Activated CD8-positive, alpha-beta memory T cell treated with anti-CD3 and anti-CD28 coated beads, Interleukin-2, amount 50 U/mL, for 24 hours (primary cell): ENCODE measurements around the gene UBE2K.
"Not testable (repeated sequence)": the region's sequence is repeated elsewhere in the genome, so short reads cannot be mapped to it uniquely, and the experiment has no call there.

ENCODE experiments used
- DNase-seq: peaks from one replicate; pipeline ENCODE4 v3.0.0-alpha.2; 2020; ENCODE audit errors: extremely low read depth

Gene UBE2K

DNA sequence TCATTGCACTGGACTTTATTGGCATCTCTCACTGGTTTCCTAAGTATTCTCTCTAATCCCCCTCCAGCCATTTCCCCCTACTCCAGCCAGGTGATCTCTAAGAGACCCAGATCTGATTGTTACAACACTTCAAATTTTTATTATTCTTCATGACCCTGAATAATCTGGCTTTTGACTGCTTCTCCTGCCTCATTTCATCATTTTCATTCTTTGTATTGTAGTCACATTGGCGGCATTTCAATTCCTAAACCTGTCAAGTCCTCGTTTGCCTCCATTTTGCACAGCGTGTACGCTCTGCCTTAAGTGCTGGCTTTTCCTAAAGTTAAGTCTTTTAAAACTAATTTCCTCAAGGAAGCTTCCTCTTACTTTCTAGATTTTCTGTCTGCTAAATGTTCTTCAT lies 31.6 kb downstream of the UBE2K start:
- DNase-seq: no peak

DNA sequence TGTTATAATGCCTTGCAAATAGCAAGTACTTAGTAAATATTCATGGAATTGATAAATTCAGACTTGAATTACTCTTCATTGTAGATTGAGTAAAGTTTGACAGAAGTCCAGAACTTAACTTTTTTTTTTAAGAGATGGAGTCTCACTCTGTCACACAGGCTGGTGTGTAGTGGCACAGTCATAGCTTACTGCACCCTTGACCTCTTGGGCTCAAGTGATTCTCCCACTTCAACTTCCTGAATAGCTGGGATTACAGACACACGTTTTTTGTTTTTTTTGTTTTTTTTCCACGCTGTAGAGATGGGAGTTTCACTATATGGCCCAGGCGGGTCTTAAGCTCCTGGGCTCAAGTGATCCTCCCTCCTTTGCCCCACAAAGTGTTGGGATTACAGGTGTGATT lies 32.1 kb downstream of the UBE2K start:
- DNase-seq: no peak

DNA sequence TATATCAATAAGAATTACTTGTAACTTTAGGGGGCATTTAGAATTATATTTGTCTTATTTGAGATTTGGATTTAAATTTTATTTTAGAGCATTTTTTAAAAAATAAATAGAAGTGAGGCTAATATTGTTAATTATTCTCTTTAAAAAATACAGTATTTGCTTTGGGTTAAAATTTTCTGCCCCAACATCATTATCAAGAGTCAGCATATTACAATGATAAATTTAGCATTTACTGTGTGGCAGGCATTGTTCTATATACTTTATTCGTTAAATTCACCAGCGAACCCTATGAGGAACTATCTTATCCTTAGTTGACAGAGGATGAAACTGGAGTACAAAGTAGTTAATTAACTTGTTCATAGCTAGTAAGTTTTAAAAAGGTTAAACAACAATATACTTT lies 34.0 kb downstream of the UBE2K start:
- no peak for DNase-seq

DNA sequence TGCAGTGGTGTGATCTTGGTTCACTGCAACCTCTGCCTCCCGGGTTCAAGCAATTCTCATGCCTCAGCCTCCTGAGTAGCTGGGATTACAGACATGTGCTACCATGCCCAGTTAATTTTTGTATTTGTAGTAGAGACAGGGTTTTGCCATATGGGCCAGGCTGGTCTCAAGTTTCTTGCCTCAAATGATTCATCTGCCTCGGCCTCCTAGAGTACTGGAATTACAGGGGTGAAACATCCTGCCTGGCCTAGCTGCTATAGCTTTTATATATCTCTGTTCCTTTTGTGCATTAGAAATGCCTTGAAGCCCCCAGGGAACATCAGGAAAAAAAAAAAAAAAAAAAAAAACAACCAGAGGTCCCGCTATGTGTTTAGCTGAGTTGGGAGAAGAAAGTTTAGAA lies 34.8 kb downstream of the UBE2K start:
- DNase-seq: no peak

DNA sequence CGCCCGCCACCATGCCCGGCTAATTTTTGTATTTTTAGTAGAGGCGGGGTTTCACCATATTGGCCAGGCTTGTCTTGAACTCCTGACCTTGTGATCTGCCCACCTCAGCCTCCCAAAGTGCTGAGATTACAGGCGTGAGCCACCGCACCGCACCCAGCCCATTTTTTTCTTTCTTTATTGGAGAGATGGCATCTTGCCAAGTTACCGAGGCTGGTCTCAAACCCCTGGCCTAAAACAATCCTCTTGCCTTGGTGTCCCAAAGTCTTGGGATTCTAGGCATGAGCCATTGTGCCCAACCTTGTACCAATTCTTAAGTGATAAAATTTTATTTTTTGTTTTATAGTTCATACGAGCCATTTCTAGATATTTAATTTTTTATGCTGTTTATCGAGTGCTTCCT lies 41.7 kb downstream of the UBE2K start:
- DNase-seq: not testable (repeated sequence)

DNA sequence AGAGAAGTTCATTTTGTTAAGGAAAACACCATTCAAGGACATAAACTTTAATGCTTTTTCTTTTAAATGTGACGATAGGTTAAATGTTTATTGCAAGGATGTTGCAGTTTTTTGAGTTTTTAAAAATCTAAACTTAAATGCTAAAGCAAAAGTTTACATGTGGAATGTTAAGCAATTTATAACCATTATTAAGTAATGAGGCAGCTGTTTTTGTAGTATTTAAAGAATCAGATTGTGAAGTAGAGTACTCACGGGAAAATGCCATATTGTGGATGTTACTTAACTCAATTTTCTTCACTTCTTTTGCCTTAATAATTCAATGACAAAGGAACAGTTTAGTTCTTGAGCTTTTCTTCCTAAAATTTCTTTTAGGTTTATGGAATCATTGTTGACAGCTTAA lies 43.5 kb downstream of the UBE2K start:
- DNase-seq: no peak

DNA sequence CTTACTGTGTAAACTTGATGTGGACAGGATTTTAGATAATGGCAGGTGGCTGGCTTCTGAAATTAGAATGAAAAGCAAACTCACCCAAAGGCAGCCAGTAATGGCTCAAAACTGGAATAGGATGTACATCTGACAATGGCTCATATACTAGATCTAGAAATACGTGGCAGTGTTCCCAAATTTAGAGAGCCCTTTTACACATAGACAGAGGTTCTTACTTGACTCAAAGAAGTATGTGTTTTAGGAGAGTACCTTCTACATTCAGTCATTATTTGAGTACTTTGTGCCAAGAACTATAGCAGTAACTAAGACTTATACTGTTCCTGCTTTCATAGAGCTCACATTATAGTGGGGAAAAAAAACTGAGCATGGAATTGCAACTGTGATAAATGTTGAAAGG lies 48.0 kb downstream of the UBE2K start:
- no peak for DNase-seq

DNA sequence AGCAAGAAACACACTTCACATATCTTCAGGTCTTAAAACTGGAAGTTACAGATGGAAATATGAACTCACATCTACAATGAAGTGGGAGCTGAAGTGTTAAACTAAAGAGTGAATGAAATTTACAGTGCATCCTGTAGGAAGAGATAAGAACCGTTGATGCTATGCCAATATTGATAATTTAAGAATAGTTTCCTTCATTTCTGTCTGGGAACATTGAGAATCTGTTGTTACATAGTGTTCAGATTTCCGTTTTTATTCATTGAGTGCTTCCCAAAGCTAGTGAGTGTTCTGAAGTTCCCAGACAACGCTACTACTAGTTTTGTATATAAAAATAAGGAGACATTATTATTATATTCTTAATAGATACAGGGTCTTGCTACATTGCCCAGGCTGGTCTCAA lies 52.3 kb downstream of the UBE2K start:
- DNase-seq: no peak

DNA sequence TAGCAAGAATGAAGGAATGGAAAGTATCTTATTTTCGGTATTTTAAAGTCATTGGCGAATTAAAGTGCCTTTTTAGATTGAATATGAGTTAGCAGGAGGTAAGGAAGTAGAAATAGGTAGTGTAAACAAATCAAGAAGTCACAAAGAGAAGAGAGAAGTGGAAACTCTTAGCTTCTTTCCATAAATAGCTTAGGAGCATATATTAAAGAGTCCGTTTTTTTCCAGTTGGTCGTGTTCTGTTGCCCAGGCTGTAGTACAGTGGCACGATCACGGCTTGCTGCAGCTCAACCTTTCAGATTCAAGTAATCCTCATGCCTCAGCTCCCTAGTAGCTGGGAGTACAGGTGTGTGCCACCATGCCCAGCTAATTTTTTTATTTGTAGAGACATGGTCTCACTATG lies 56.4 kb downstream of the UBE2K start:
- DNase-seq: no peak

DNA sequence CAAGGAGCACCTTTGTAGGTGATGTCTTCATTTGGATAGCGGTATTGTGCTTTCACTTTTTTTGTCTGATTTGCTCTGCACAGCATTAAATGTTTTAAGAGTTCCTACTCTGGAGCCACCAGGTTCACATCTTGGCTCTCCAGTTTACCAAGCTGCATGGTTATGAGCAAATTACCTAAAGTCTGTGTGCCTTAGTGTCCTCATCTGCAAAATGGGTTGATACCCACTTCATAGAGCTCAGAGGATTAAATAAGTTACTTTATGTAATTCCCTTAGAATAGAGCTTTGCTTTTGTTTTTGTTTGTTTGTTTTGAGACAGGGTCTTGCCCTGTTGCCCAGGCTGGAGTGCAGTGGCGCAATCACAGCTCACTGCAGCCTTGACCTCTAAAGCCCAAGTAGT lies 58.2 kb downstream of the UBE2K start:
- no peak for DNase-seq

DNA sequence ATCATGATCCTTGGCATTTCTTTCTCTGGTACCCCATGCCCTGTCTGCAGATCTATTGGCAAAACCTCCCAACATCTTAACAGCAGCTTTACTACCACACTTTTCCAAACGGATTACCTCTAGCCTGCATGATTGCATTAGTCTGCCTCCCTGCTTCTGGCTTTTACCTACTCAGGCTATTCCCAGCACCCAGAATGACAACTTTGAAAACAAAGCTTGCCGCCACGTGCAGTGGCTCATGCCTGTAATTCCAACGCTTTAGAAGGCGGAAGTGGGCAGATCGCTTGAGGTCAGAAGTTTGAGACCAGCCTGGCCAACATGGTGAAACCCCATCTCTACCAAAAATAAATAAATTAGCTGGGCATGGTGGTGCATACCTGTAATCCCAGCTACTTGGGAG lies 60.2 kb downstream of the UBE2K start:
- no peak for DNase-seq

DNA sequence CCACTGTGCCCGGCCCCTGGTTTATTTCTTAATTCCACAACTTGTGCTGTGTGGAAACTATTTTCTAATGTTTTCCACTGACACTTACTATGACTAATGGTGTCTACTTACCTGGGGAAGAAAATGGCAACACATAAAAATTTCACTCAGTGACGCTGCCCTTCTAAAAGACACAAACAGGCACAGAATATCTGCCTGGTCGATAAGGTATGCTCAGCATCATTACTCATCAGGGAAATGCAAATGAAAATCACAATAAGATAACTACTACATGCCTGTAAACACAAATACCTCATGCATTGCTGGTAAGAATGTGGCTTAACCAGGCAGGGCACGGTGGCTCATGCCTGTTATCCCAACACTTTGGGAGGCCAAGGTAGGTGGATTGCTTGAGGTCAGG lies 61.6 kb downstream of the UBE2K start:
- DNase-seq: no peak

DNA sequence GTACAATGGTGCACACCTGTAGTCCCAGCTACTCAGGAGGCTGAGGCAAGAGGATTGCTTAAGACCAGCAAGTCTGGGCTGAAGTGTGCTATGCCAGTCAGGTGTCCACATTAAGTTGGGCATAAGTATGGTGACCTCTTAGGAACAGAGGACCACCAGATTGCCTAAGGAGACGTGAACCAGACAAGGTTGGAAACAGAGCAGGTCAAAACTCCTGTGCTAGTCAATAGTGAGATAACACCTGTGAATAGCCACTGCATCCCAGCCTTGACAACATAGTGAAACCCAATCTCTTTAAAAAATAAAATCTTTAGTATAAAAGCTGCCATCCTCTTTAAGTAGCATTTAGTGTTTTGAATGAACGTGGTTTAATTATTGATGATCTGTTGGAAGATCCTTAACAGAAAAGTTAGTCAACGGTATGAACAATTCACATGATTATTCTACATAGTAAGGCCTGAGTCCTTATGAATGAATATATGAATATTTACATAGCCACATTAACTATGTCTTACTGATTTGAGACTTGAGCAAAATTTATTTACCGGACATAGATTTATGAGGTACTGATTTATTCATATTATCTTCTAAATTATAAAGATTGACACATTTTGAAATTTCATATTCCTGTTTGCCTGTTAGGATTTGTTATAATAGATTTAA lies 63.2 kb downstream of the UBE2K start:
- no peak for DNase-seq

DNA sequence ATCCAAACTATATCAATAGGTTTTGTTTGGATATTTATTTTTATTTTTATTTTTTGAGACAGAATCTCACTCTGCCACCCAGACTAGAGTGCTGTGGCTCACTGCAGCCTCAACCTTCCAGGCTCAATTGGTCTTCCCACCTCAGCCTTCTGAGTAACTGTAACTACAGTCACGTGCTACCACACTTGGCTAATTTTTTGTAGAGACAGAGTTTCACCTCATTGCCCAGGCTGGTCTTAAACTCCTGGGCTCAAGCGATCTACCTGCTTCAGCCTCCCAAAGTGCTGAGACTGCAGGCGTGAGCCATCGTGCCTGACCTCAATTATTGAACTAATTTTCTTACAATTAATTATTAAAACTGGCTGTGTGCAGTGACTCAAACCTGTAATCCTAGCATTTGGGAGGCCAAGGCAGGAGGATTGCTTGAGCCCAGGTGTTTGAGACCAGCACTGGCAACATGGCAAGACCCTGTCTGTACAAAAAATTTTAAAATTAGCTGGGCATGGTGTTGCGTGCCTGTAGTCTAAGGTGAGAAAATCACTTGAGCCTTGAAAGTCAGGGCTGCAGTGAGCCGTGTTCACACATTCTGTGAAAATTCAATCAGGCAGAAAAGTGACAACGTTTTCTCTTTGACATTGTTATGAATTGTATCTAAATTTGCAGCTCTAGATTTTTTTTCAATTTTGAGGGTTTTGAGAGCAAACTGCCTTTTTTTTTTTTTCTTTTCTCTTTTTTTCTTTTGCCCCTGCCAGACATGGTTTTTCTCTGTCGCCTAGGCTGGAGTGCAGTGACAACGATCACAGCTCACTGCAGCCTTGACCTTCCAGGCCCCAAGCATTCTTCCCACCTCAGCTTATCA lies 66.0 kb downstream of the UBE2K start:
- no peak for DNase-seq

DNA sequence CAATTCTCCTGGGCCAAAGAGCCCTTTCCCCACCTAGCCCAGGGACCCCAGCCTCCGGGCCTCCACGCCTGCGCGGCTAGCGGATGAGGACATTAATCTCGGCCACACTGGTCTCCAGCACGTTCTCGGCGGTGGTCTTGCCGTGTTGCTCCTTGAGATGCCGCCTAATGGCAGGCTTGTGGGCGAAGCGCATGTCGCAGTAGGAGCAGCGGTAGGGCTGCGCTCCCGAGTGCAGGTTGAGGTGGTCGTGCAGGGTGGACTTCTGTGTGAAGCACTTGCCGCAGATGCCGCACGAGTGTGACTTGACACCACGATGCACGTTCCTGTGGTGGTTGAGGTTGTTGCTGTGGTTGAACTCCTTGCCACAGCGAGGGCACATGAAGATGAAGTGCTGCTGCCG lies 72.1 kb downstream of the UBE2K start:
- no peak for DNase-seq

DNA sequence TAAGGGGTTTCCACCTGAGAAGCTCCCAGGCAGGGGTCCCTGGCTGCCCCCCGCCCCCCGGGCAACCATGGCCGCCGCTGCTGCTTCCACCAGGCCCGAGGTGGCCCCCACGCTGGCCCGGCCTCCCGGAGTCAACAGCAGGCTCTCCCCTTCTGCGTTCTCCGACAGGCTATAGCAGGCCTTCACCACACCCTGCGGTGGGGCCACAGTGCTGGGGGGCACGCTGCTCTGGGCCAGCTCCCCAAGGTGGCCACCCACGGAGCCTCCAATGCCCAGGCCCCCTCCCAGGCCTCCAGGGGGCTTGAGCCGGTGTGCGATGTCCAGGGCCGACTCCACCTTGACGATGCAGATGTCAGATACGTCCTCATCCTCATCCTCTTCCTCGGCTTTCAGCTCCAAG lies 72.5 kb downstream of the UBE2K start:
- no peak for DNase-seq

DNA sequence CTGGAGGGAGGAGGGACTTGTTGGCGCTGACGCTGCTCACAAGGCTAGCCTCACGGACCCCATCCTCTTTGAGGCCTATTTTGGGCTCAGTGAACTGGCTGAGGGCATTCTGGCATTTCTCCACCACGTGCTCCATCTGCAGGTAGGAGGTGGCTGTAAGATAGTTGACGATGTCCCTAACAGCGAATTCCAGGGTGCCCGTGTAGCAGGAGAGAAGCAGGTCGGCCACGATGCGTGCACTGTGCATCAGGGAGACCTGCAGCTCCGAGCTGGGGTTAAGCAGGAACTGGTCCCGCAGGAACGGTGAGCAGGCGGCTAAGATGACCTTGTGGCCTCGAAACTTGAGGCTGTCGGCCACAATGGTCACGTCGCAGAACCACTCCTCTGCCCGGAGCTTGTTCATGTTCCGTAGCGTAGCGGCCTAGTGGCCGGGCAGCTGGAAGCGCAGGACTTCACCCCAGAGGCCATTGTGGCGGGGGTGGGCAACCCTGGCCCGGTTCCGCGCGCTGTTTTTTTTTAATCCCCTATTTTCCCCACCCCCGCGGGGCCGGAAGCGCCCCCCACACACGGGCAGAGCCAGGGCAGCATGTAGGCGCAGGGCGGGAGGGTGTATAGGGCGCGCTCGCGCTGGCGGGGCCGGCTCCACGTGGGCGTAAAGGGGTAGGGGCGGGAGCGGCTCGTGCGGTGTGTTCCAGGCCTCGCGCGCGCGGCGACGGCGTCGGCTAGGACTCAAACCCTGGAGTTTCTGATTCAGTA lies 73.2 kb downstream of the UBE2K start:
- DNase-seq: no peak

DNA sequence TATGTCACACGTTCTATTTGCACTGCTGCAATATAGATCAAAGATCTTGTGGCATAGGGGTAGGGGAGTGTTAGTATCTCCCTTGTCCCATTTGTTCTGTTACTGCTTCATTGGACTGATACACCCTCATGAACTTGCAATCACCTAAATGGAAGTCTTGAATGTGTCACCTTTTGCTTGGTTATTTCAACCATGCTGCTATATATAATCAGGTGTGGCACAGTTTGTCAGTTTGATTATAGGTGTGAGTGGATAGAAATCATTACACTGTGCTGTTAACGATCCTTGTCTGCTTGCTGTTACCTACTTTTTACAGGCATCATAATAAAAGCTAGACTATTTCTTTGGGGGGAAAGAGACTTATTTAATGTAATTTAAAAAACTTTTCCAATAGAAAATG lies 84.1 kb downstream of the UBE2K start:
- not testable (repeated sequence) for DNase-seq

DNA sequence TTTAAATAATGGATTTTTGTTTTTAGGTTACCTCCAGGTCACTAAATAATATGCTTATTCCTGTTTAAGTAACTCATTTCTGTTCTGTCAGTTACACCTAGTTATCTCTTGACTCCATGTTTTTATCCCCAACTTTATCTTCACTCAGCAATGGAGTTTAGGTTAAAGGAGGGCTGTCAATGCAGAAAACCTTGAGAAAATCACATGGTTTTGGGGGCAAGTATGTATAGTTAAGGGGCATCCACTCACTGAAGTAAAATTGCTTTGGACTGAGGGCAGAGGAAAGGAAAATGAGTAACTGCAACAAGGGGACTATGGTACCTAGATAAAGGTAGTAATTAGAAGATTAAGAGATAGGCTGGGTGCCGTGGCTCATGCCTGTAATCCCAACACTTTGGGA lies 87.1 kb downstream of the UBE2K start:
- no peak for DNase-seq

DNA sequence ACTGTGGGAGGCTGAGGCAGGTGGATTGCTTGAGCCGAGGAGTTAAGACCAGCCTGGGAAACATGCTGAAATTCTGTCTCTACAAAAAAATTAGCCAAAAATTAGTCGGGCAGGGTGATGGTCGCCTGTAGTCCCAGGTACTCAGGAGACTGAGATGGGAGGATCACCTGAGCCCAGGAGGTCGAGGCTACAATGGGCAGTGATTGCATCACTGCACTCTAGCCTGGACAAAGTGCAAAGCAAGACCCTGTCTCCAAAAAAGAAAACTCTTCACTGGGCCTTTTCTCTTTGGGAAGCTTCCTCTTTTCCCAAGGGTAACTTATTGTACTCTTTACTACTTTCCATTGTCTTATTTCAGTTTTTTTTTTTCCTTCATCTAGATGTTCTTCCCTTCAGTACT lies 88.9 kb downstream of the UBE2K start:
- DNase-seq: no peak

DNA sequence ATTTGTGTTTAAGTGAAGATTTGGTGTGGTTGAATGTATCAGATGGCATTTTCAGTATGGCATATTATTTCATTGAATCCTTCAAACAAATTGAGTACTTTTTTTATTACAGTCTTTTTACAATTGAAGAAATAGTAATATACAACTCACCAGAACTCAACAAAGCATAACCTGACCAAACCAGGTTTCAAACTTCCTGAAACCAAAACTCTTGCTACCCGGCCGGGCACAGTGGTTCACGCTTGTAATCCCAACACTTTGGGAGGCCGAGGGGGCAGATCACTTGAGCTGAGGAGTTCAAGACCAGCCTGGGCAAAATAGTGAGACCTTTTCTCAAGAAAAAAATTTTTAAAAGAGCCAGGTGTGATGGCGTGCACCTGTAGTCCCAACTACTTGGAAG lies 94.2 kb downstream of the UBE2K start:
- DNase-seq: no peak

DNA sequence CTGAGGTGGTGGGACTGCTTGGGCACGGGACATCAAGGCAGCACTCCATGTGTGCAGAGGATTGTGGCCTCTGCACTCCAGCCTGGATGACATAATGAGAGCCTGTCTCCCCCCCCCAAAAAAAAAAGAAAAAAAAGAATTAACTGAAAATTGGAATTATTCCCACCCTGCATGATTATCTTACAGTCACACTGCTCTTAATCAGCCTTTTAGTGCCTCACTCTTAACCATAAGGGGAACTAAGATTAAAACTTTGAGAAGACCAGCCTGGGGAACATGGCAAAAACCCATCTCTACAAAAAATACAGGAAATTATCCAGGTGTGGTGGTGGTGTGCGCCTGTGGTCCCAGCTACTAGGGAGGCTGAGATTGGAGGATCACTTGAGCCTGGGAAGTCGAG lies 94.6 kb downstream of the UBE2K start:
- no peak for DNase-seq

DNA sequence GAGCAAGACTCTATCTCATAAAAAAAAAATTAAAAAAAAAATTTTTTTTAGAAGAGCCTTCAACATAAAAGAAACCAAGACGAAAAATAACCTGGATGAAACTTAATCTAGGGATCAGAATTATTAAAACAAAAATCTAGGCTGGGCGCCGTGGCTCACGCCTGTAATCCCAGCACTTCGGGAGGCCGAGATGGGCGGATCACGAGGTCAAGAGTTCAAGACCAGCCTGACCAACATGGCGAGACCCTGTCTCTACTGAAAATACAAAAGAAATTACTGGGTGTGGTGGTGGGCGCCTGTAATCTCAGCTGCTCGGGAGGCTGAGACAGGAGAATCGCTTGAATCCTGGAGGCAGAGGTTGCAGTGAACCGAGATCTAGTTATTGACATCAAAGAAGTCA lies 95.0 kb downstream of the UBE2K start:
- not testable (repeated sequence) for DNase-seq
